Measurements from ENCODE around the gene KRTAP5-6. TPM values are rescaled to one million over a fixed set of nuclear protein-coding genes. Genes with fewer than 3 reads are reported as not detected.

The KRTAP5-6 gene
- total RNA-seq, 4 donors from 2014 or later = not detected

DNA sequence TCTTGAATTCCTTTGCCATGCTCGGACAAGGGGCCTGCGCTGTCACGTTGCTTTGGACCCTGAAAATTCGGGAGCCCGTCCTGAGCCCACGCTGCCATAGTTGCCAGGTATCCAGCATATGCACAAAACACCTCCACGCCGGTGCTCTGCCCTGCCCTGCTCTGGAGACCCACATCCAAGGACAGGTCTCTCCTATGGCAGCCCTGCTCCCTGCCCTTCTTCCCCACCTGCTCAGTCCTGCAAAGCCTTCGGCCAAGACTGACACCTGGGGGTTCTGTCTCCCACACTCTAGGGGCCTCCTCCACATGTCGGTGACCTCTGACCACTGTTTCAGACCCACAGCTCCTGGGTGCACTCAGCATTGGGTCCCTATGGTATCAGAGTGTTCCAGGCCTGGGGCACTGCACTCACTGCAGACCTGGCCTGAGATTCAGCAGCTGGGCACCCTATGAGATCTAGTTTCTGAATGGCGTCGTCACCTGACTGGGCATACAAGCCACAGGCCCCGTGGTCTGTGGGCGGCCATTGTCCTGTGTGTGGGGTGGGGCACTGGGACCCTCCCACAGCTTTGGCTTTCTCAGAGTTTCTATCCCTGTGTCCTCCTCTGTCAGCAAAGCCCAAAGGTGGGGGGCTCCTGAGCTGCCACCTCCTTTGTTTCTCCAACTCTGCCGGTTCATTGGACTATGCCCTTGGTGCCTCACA lies 2.0 kb upstream of the KRTAP5-6 start:
- no peak for TF ChIP-seq POLR2A (IDR thresholded peaks at IDR 0.05)
- no peak for TF ChIP-seq POLR2AphosphoS5 (IDR thresholded peaks at IDR 0.05)
- TF ChIP-seq, protein P1, sequence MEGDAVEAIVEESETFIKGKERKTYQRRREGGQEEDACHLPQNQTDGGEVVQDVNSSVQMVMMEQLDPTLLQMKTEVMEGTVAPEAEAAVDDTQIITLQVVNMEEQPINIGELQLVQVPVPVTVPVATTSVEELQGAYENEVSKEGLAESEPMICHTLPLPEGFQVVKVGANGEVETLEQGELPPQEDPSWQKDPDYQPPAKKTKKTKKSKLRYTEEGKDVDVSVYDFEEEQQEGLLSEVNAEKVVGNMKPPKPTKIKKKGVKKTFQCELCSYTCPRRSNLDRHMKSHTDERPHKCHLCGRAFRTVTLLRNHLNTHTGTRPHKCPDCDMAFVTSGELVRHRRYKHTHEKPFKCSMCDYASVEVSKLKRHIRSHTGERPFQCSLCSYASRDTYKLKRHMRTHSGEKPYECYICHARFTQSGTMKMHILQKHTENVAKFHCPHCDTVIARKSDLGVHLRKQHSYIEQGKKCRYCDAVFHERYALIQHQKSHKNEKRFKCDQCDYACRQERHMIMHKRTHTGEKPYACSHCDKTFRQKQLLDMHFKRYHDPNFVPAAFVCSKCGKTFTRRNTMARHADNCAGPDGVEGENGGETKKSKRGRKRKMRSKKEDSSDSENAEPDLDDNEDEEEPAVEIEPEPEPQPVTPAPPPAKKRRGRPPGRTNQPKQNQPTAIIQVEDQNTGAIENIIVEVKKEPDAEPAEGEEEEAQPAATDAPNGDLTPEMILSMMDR (IDR thresholded peaks at IDR 0.05) = no peak
- no peak for TF ChIP-seq EP300 (IDR thresholded peaks at IDR 0.05; ENCODE audit: low read depth)
- peaks cover 6 to 13% (median 11%) of the 10 kb centered on the region in 4 donors for H3K4me1 ChIP-seq
- peaks cover 8% of the 10 kb centered on the region for H3K27me3 ChIP-seq
- intact Hi-C loops (cut with DNase I; ENCODE audit: low total_unique reads) (loop anchor here (5.0 kb wide), 1 partner anchor 462 kb away; no protein-coding TSS in a partner anchor), in situ Hi-C loops (cut with MboI; ENCODE audit: low pct_ligation_motif_present in 1 of 4, low pct_unique_long_range_greater_than_20kb in 1 of 4, low sequenced_read_pairs in 3 of 4) (loop anchor here in 2 of 4 donors (25.0 kb wide), 1 partner anchor 467 kb away; the partner anchor contains the start of genes INS (in 2 of the 2) and TH (in 2 of the 2))
- no peak for DNase-seq
- H3K9me3 ChIP-seq = no peaks in the 10 kb centered on the region
- 90% methylated on average over 15 of the region's 15 CpGs; no CpG with 5 or more reads in 1 of the 2 donors for WGBS, 2 donors (ENCODE audit: low coverage in 1 of 2)
- no peaks in the 10 kb centered on the region for H3K36me3 ChIP-seq
- H3K27ac ChIP-seq = no peak overlapping the region
- no peak overlapping the region for H3K4me3 ChIP-seq

DNA sequence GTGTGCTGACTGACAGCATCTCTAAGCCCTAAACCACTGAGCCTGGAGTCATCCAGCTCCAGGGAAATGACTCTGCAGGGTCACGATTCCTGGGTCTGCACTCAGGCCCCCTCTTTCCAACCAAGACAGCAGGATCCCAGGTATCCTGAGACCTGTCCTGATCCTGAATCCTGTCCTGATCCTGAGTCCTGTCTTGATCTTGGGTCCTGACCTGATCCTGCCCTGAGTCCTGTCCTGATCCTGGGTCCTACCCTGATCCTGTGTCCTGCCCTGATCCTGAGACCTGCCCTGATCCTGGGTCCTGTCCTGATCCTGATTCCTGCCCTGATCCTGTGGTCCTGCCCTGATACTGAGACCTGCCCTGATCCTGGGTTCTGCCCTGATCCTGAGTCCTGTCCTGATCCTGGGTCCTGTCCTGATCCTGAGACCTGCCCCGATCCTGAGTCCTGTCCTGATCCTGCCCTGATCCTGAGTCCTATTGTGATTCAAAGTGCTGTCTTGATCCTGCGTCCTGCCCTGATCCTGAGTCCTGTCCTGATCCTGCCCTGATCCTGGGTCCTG lies 1.4 kb upstream of the KRTAP5-6 start:
- peaks cover 14% of the 10 kb centered on the region for H3K27me3 ChIP-seq
- 92 to 100% methylated on average over 1 to 3 of the region's 3 CpGs for WGBS, 2 donors (ENCODE audit: low coverage in 1 of 2)
- in situ Hi-C loops (cut with MboI; ENCODE audit: low pct_ligation_motif_present in 1 of 4, low pct_unique_long_range_greater_than_20kb in 1 of 4, low sequenced_read_pairs in 3 of 4) (loop anchor here in 2 of 4 donors (25.0 kb wide), 1 partner anchor 467 kb away; the partner anchor contains the start of genes INS (in 2 of the 2) and TH (in 2 of the 2)), intact Hi-C loops (cut with DNase I; ENCODE audit: low total_unique reads) (no loop called here)
- TF ChIP-seq POLR2A (IDR thresholded peaks at IDR 0.05) (no peak), POLR2AphosphoS5 (IDR thresholded peaks at IDR 0.05) (no peak), EP300 (IDR thresholded peaks at IDR 0.05; ENCODE audit: low read depth) (no peak)
- TF ChIP-seq, protein P1 (IDR thresholded peaks at IDR 0.05) = no peak
- peaks cover 6 to 13% (median 11%) of the 10 kb centered on the region in 4 donors for H3K4me1 ChIP-seq
- no peaks in the 10 kb centered on the region for H3K36me3 ChIP-seq
- DNase-seq = no peak
- no peak overlapping the region for H3K4me3 ChIP-seq
- no peaks in the 10 kb centered on the region for H3K9me3 ChIP-seq
- no peak overlapping the region for H3K27ac ChIP-seq

DNA sequence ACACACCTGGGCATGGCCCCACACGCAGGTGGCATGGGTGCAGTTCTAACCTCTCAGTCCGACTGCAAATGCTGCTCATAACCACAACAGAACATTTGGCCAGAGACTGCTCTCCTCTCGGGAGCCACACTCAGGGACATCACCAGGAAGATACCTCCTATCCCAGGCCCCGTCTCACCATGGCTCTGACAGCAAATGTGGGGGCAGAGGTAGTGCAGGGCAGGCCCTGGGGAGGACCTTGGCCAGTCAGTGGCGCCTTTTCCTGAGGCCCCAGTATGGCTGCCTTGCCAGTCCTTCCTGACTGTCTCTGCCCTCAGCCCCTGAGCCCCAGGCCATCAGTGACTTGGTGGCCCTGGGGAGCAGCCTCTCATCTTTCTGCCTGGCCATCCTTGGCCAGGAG lies 2.8 kb downstream of the KRTAP5-6 start:
- Histone ChIP-seq H3K4me1 (no peaks in the 10 kb centered on the region), H3K36me3 (no peaks in the 10 kb centered on the region), H3K4me3 (no peak overlapping the region), H3K27ac (no peak overlapping the region), H3K9me3 (no peaks in the 10 kb centered on the region), H3K27me3 (peaks cover 38% of the 10 kb centered on the region)
- in situ Hi-C loops (cut with MboI; ENCODE audit: low pct_ligation_motif_present in 1 of 4, low pct_unique_long_range_greater_than_20kb in 1 of 4, low sequenced_read_pairs in 3 of 4) = loop anchor here (10.0 to 25.0 kb wide), 3 partner anchors 113 to 463 kb away; partner anchors contain the start of genes INS (in 3 of the 4) and TH (in 3 of the 4)
- intact Hi-C loops (cut with DNase I; ENCODE audit: low total_unique reads) = no loop called here
- no peak for TF ChIP-seq POLR2AphosphoS5 (IDR thresholded peaks at IDR 0.05)
- TF ChIP-seq, protein P1 (IDR thresholded peaks at IDR 0.05) = no peak
- TF ChIP-seq POLR2A (IDR thresholded peaks at IDR 0.05) = no peak
- TF ChIP-seq EP300 (IDR thresholded peaks at IDR 0.05; ENCODE audit: low read depth) = no peak
- WGBS, 2 donors (ENCODE audit: low coverage in 1 of 2) = 75% methylated on average over 5 of the region's 5 CpGs; no CpG with 5 or more reads in 1 of the 2 donors
- DNase-seq = no peak

DNA sequence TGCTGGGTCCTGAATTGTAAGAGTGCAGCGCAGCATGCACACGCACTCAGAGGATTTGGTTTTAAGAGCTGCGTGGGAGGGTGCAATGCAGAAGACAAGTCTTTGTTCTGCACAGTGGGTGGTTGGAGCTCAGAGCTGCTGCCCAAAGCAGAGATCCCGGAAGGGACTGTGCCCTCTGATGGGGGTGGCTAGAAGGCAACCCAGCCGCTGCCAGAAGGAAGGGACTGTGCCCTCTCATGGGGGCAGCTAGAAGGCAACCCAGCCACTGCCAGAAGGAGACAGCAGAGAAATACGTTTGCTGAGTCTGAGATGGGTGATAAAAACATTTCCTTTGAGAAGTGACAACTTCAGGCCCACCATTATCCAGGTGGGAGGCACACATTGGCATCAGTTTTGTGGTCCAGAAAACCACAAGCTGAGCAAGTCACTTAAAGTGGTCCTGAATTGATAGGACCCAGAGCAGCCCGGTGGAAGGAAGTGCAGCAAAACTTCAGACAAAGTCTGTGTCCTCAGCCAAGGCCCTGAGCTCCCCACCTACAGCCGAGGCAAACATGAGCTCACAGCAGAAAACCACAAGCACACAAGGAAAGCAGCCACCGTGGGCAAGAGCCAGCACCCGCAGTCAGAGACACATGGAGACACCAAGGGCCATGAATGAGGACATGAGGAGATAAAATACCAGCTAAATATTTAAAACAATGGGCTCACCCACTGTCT lies 4.3 kb downstream of the KRTAP5-6 start:
- no peaks in the 10 kb centered on the region for H3K4me1 ChIP-seq
- WGBS, 2 donors (ENCODE audit: low coverage in 1 of 2) = 78 to 100% methylated on average over 3 to 10 of the region's 10 CpGs
- DNase-seq = no peak
- H3K9me3 ChIP-seq = no peaks in the 10 kb centered on the region
- H3K4me3 ChIP-seq = no peak overlapping the region
- in situ Hi-C loops (cut with MboI; ENCODE audit: low pct_ligation_motif_present in 1 of 4, low pct_unique_long_range_greater_than_20kb in 1 of 4, low sequenced_read_pairs in 3 of 4) = loop anchor here (10.0 to 25.0 kb wide), 3 partner anchors 111 to 461 kb away; partner anchors contain the start of genes INS (in 1 of the 4) and TH (in 1 of the 4)
- no peaks in the 10 kb centered on the region for H3K36me3 ChIP-seq
- H3K27me3 ChIP-seq = peaks cover 48% of the 10 kb centered on the region
- no peak overlapping the region for H3K27ac ChIP-seq
- intact Hi-C loops (cut with DNase I; ENCODE audit: low total_unique reads) = no loop called here
- TF ChIP-seq POLR2AphosphoS5 (IDR thresholded peaks at IDR 0.05) = no peak
- TF ChIP-seq EP300 (IDR thresholded peaks at IDR 0.05; ENCODE audit: low read depth) = no peak
- TF ChIP-seq POLR2A (IDR thresholded peaks at IDR 0.05) = no peak
- TF ChIP-seq, protein P1 (IDR thresholded peaks at IDR 0.05) = no peak
